Measurements from ENCODE around the gene PDE4D. TPM values are rescaled to one million over a fixed set of nuclear protein-coding genes. Genes with fewer than 3 reads are reported as not detected.

PDE4D gene
- total and polyA plus RNA-seq, 2 of the 4 experiments (the other 2 are of a cell fraction) = 1.4 to 7.9 TPM

DNA sequence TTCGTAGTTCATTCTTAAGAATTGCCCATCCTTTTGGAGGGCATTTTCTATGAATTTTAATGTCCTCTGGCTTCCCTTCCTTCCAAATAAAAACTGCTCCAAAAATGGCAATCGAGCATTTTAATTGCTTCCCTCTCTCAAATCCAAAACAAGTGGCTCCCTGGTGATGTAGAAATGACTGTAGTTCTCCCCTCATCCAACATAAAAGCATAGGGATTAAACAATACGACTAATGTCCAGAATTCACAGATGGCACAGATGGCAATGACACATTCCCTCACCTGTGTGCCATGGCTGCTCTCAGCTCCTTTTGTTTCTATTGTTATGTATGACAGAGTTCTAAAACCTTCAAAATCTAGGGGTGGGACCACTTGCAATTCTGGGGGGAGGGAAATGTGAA, 893.3 kb downstream of the PDE4D start:
- TF ChIP-seq MXI1 (IDR thresholded peaks at IDR 0.05; ENCODE audit: borderline replicate concordance, low read depth, low read length) = no peak
- TF ChIP-seq, protein P1, sequence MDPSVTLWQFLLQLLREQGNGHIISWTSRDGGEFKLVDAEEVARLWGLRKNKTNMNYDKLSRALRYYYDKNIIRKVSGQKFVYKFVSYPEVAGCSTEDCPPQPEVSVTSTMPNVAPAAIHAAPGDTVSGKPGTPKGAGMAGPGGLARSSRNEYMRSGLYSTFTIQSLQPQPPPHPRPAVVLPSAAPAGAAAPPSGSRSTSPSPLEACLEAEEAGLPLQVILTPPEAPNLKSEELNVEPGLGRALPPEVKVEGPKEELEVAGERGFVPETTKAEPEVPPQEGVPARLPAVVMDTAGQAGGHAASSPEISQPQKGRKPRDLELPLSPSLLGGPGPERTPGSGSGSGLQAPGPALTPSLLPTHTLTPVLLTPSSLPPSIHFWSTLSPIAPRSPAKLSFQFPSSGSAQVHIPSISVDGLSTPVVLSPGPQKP (IDR thresholded peaks at IDR 0.05; ENCODE audit: borderline replicate concordance, low read depth, low read length) = no peak
- TF ChIP-seq MAZ (IDR thresholded peaks at IDR 0.05; ENCODE audit: borderline replicate concordance, low read depth, low read length) = no peak
- TF ChIP-seq SMC3 (IDR thresholded peaks at IDR 0.05; ENCODE audit: low read depth, low read length) = no peak
- no peak for TF ChIP-seq CHD1 (IDR thresholded peaks at IDR 0.05; ENCODE audit: low read depth, low read length)
- TF ChIP-seq RAD21 (IDR thresholded peaks at IDR 0.05; ENCODE audit: low read length) = no peak
- TF ChIP-seq, protein P2, sequence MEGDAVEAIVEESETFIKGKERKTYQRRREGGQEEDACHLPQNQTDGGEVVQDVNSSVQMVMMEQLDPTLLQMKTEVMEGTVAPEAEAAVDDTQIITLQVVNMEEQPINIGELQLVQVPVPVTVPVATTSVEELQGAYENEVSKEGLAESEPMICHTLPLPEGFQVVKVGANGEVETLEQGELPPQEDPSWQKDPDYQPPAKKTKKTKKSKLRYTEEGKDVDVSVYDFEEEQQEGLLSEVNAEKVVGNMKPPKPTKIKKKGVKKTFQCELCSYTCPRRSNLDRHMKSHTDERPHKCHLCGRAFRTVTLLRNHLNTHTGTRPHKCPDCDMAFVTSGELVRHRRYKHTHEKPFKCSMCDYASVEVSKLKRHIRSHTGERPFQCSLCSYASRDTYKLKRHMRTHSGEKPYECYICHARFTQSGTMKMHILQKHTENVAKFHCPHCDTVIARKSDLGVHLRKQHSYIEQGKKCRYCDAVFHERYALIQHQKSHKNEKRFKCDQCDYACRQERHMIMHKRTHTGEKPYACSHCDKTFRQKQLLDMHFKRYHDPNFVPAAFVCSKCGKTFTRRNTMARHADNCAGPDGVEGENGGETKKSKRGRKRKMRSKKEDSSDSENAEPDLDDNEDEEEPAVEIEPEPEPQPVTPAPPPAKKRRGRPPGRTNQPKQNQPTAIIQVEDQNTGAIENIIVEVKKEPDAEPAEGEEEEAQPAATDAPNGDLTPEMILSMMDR (conservative IDR thresholded peaks at IDR 0.05; ENCODE audit: low read depth, low read length) = no peak
- TF ChIP-seq MAFK (IDR thresholded peaks at IDR 0.05; ENCODE audit: low read depth, low read length) = no peak
- no peak for TF ChIP-seq POLR2A (IDR thresholded peaks at IDR 0.05; ENCODE audit: low read depth, low read length)
- TF ChIP-seq RFX5 (IDR thresholded peaks at IDR 0.05; ENCODE audit: low read depth, low read length) = no peak
- TF ChIP-seq RCOR1 (IDR thresholded peaks at IDR 0.05; ENCODE audit: insufficient replicate concordance, low read length) = no peak
- no peak for TF ChIP-seq NFE2L2 (IDR thresholded peaks at IDR 0.05; ENCODE audit: low read depth, low read length)
- TF ChIP-seq CEBPB (IDR thresholded peaks at IDR 0.05; ENCODE audit: low read depth, low read length) = no peak
- no peak for TF ChIP-seq FOS (IDR thresholded peaks at IDR 0.05; ENCODE audit: low read depth, low read length)
- TF ChIP-seq, protein P3, sequence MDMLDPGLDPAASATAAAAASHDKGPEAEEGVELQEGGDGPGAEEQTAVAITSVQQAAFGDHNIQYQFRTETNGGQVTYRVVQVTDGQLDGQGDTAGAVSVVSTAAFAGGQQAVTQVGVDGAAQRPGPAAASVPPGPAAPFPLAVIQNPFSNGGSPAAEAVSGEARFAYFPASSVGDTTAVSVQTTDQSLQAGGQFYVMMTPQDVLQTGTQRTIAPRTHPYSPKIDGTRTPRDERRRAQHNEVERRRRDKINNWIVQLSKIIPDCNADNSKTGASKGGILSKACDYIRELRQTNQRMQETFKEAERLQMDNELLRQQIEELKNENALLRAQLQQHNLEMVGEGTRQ (IDR thresholded peaks at IDR 0.05; ENCODE audit: low read depth, low read length) = no peak
- intact Hi-C loops (cut with micrococcal nuclease) = no loop called here
- no peak for ATAC-seq (ENCODE audit: low read depth)

More for the DNA sequence above, 893.3 kb downstream of the PDE4D start:
- CTCF ChIA-PET = no interaction called here
- no peak overlapping the region for H3K23ac ChIP-seq (ENCODE audit: low read depth, low read length)
- H4K91ac ChIP-seq (ENCODE audit: insufficient read depth, low read depth, low read length) = no peak overlapping the region
- H3K18ac ChIP-seq (ENCODE audit: low read depth, low read length) = no peak overlapping the region
- H3K79me1 ChIP-seq (ENCODE audit: low read depth in 1 of 2, low read length in 2 of 2) = peaks cover 26 to 32% of the 10 kb centered on the region in 2 experiments
- no peak overlapping the region for H3K4me3 ChIP-seq (ENCODE audit: insufficient read depth, low read depth, low read length)
- no peak overlapping the region for H2AK5ac ChIP-seq (ENCODE audit: low read depth, low read length)
- no peak overlapping the region for H3K4me2 ChIP-seq (ENCODE audit: low read depth, low read length)
- POLR2A ChIA-PET (ENCODE audit: unreplicated experiment) = no interaction called here
- H2AFZ ChIP-seq (replicated peaks; ENCODE audit: low read length, poor library complexity) = no peak overlapping the region
- peaks cover 18% of the 10 kb centered on the region for H4K20me1 ChIP-seq (ENCODE audit: insufficient read depth, low read length)
- no peak overlapping the region for H4K8ac ChIP-seq (ENCODE audit: low read depth in 2 of 2, low read length in 2 of 2)
- BruUV-seq (replicated peaks) = no TSS peak
- no peak overlapping the region for H2BK5ac ChIP-seq (ENCODE audit: low read depth, low read length, poor library complexity, severe bottlenecking)
- H3K4me1 ChIP-seq (ENCODE audit: control insufficient read depth, insufficient read depth, low read length) = peaks cover 5% of the 10 kb centered on the region; the same call in 1 of the 2 replicates
- no peak overlapping the region for H2BK120ac ChIP-seq (ENCODE audit: low read depth, low read length)
- in situ Hi-C loops (cut with MboI; ENCODE audit: low sequenced_read_pairs) = loop anchor here (10.0 kb wide), 1 partner anchor 105 kb away; no protein-coding TSS in a partner anchor
- no peak for DNase-seq
- H3K56ac ChIP-seq (ENCODE audit: extremely low read depth, insufficient read depth, low read length) = no peak overlapping the region
- H3K27me3 ChIP-seq (ENCODE audit: control insufficient read depth, insufficient read depth, low read length) = no peaks in the 10 kb centered on the region
- no CpG with 5 or more reads among the region's 3 CpGs for WGBS, 2 experiments (ENCODE audit: extremely low coverage in 2 of 2, insufficient read length in 1 of 2)
- no peak overlapping the region for H2BK15ac ChIP-seq (ENCODE audit: low read depth, low read length)
- H2AK9ac ChIP-seq (replicated peaks; ENCODE audit: low read depth, low read length, poor library complexity) = no peak overlapping the region
- peaks cover 5% of the 10 kb centered on the region; the same call in 1 of the 2 replicates for H3K9me1 ChIP-seq (ENCODE audit: insufficient read depth, low read length)
- H3K36me3 ChIP-seq (ENCODE audit: control insufficient read depth, insufficient read depth, low read length) = no peaks in the 10 kb centered on the region; the same call in 1 of the 2 replicates
- no peak overlapping the region for H3K4ac ChIP-seq (ENCODE audit: low read depth, low read length)
- H3K9me3 ChIP-seq (ENCODE audit: control insufficient read depth, insufficient read depth, low read length) = no peaks in the 10 kb centered on the region
- dilution Hi-C loops (cut with HindIII; ENCODE audit: low sequenced_read_pairs, unreplicated experiment) = no loop called here
- no peak overlapping the region for H2BK20ac ChIP-seq (ENCODE audit: low read depth, low read length)
- no peak overlapping the region for H3K14ac ChIP-seq (replicated peaks; ENCODE audit: low read depth, low read length)
- H3K27ac ChIP-seq (ENCODE audit: insufficient read depth, low read length) = no peak overlapping the region
- no peak overlapping the region for H4K5ac ChIP-seq (ENCODE audit: low read depth, low read length)
- no peak overlapping the region for H3K9ac ChIP-seq (ENCODE audit: low read depth, low read length)

Data from IMR-90 (cell line).